Osteoblast (primary cell): ENCODE measurements around the gene DYSF. TPM values are rescaled to one million over a fixed set of nuclear protein-coding genes. Genes with fewer than 3 reads are reported as not detected.

ENCODE experiments used
- DNase-seq: peaks from one replicate; pipeline ENCODE4 v3.0.0; 2011; ENCODE audit warnings: low spot score, mixed read lengths; ENCODE audit not compliant: insufficient read length; ENCODE audit errors: missing footprints
- H2AFZ ChIP-seq: 2 replicates; pipeline ENCODE4 v1.6.0; 2011; ENCODE audit warnings: mild to moderate bottlenecking, low read length
- H3K27ac ChIP-seq: 2 replicates; pipeline ENCODE4 v1.5.1; 2011; ENCODE audit warnings: mild to moderate bottlenecking, low read depth, low read length, moderate library complexity
- H3K27me3 ChIP-seq: 2 replicates; pipeline ENCODE4 v1.6.0; 2012; ENCODE audit warnings: mild to moderate bottlenecking, control low read depth, inconsistent platforms, low read length, moderate library complexity; ENCODE audit not compliant: insufficient read depth
- H3K36me3 ChIP-seq: 2 replicates; pipeline ENCODE4 v1.5.1; 2011; ENCODE audit warnings: mild to moderate bottlenecking, low read length, control low read depth, moderate library complexity; ENCODE audit not compliant: insufficient read depth
- H3K4me1 ChIP-seq: 2 replicates; pipeline ENCODE4 v1.5.1; 2011; ENCODE audit warnings: mild to moderate bottlenecking, low read length, control low read depth, moderate library complexity; ENCODE audit not compliant: insufficient read depth
- H3K4me2 ChIP-seq: 2 replicates; pipeline ENCODE4 v1.6.0; 2011; ENCODE audit warnings: mild to moderate bottlenecking, low read length; ENCODE audit not compliant: insufficient read depth
- H3K4me3 ChIP-seq: fragments of 200-600 bp; sonication (generic); 3 replicates; pipeline ENCODE4 v1.5.1; 2012; ENCODE audit warnings: mild to moderate bottlenecking, low read length, inconsistent platforms; ENCODE audit not compliant: insufficient read depth
- H3K79me2 ChIP-seq: 2 replicates; pipeline ENCODE4 v1.6.0; 2012; ENCODE audit warnings: mild to moderate bottlenecking, low read length, control low read depth, inconsistent platforms; ENCODE audit not compliant: insufficient read depth
- H3K9me3 ChIP-seq: 2 replicates; pipeline ENCODE4 v1.5.1; 2011; ENCODE audit warnings: low read depth, low read length, control low read depth
- H4K20me1 ChIP-seq: 2 replicates; pipeline ENCODE4 v1.6.0; 2012; ENCODE audit warnings: mild to moderate bottlenecking, low read length, control low read depth; ENCODE audit not compliant: insufficient read depth
- total RNA-seq: library from RNA; depleted of rRNA; stranded (reverse); fragments of >200 nt; gene quantifications from 2 replicates; pipeline ENCODE4 v1.2.3, GENCODE V29; 2012
- TF ChIP-seq, protein P1 (sequence below): IDR thresholded peaks from 2 replicates; pipeline ENCODE4 v1.5.1; 2011; ENCODE audit warnings: mild to moderate bottlenecking, low read depth, low read length, moderate library complexity; ENCODE audit errors: extremely low read depth

DYSF gene
- total RNA-seq, 1 donor, result 4.3 TPM

DNA sequence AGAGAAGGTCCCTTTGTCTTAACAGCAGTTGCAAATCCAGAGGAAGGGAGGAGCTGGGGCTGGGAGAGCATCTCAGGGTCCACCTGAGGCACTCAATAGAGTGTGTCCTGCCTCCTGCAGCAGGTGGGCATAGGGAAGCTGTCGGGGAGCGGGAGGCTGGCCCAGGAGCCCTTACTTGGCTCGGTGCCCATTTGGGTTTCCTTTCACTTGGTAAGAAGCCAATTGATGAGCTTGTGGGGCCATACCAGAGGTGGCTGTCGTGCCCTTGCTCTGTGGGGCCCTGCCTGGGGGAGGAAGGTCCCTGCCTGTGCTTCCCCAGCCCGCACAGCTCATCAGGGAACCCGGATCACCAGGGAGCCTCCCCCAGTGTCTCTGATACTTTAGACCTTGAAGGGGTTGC is 229.7 kb downstream of the DYSF start:
- TF ChIP-seq, protein P1, sequence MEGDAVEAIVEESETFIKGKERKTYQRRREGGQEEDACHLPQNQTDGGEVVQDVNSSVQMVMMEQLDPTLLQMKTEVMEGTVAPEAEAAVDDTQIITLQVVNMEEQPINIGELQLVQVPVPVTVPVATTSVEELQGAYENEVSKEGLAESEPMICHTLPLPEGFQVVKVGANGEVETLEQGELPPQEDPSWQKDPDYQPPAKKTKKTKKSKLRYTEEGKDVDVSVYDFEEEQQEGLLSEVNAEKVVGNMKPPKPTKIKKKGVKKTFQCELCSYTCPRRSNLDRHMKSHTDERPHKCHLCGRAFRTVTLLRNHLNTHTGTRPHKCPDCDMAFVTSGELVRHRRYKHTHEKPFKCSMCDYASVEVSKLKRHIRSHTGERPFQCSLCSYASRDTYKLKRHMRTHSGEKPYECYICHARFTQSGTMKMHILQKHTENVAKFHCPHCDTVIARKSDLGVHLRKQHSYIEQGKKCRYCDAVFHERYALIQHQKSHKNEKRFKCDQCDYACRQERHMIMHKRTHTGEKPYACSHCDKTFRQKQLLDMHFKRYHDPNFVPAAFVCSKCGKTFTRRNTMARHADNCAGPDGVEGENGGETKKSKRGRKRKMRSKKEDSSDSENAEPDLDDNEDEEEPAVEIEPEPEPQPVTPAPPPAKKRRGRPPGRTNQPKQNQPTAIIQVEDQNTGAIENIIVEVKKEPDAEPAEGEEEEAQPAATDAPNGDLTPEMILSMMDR, result no peak
- Histone ChIP-seq H3K4me3 (no peak overlapping the region), H3K27me3 (peaks cover 21% of the 10 kb centered on the region), H3K79me2 (no peaks in the 10 kb centered on the region), H3K4me1 (no peaks in the 10 kb centered on the region), H3K27ac (no peak overlapping the region), H3K9me3 (no peaks in the 10 kb centered on the region), H4K20me1 (no peaks in the 10 kb centered on the region), H3K36me3 (no peaks in the 10 kb centered on the region), H3K4me2 (no peak overlapping the region), H2AFZ (no peak overlapping the region)
- DNase-seq, result peak; percentile 62

DNA sequence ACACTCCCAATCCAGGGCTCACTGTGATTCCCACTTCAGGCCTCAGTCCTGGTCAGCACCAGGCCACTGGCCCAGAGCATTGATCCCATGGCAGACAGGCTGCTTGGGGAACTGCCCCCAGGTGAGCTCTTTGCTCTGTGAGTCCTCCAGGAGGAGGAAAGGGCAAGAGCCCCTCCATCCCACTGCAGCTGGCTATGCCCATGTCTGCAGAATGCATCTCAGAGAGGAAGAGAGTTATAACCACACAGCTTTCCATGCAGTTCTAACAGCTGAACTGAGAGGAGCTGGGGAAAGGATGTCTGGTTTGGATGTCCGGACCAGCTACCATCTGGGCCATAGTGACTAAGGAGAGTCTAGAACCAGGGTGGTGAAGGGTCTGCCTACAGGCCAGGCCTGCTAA is 230.3 kb downstream of the DYSF start:
- Histone ChIP-seq H2AFZ (no peak overlapping the region), H3K27me3 (peaks cover 21% of the 10 kb centered on the region), H3K79me2 (no peaks in the 10 kb centered on the region), H3K4me1 (no peaks in the 10 kb centered on the region), H3K9me3 (no peaks in the 10 kb centered on the region), H3K4me2 (no peak overlapping the region), H3K27ac (no peak overlapping the region), H3K36me3 (no peaks in the 10 kb centered on the region), H3K4me3 (no peak overlapping the region), H4K20me1 (no peaks in the 10 kb centered on the region)
- DNase-seq, result no peak
- TF ChIP-seq, protein P1, result no peak

DNA sequence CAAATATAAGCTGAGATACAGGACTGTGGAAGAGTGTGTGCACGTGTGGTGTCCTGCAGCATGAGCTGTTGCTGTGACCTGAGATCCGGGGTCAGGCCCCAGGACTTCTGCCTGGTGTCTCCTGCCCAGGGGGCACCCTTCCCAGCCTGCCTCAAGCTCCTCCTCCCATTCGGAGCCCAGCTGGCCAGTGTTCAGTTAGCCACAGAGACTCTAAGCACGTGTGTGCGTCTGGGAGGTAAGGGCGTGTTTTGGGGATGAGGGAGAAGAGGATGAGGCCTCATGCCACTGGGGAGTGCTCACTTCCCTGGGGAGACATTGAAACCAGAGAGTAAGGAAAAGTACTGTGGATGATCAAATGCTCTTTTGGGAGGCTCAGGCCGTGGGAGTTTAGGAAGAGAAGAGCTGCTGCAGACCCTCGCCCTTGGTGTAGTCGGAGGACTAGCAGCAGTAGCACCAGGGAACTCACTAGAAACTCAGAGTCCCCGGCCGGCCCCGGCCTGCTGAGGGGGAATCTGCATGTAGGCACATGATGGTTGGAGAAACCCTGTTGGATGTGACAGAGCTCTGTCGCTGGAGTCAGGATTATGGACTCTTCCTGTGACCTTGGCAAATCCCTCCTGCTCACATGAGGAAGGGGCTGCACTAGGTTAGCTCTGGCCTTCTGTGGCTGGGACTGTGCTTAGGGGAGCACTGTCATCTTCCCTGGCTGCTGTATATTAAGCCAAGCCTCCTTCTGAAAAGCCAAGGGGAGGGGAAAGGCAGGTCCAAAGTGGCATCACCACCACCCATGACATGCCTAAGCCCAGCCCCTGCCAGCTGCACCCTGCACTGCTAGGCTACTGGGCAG is 231.1 kb downstream of the DYSF start:
- H3K27ac ChIP-seq, result no peak overlapping the region
- H3K79me2 ChIP-seq, result no peaks in the 10 kb centered on the region

More for the DNA sequence above, 231.1 kb downstream of the DYSF start:
- H3K4me1 ChIP-seq, result no peaks in the 10 kb centered on the region
- H3K36me3 ChIP-seq, result no peaks in the 10 kb centered on the region
- H3K4me3 ChIP-seq, result no peak overlapping the region
- no peak overlapping the region for H2AFZ ChIP-seq
- TF ChIP-seq, protein P1, result no peak
- H3K27me3 ChIP-seq, result peaks cover 18% of the 10 kb centered on the region
- H3K9me3 ChIP-seq, result no peaks in the 10 kb centered on the region
- H4K20me1 ChIP-seq, result no peaks in the 10 kb centered on the region
- H3K4me2 ChIP-seq, result no peak overlapping the region
- DNase-seq, result peak; percentile 41
